H9 (cell line): ENCODE measurements around the gene CAPN5. TPM values are rescaled to one million over a fixed set of nuclear protein-coding genes. Genes with fewer than 3 reads are reported as not detected.

Experiments used
- DNase-seq: peaks from one replicate; pipeline ENCODE4 v3.0.0-alpha.2; 2017
- H2AFZ ChIP-seq: one replicate; pipeline ENCODE4 v1.6.1; 2013; ENCODE audit warnings: mild to moderate bottlenecking, low read length, control low read depth, moderate library complexity
- H2AK5ac ChIP-seq: 2 replicates; pipeline ENCODE4 v1.6.1; 2013; ENCODE audit warnings: low read length, control low read depth, mixed read lengths; ENCODE audit not compliant: insufficient read length
- H2BK120ac ChIP-seq: one replicate; pipeline ENCODE4 v1.6.1; 2013; ENCODE audit warnings: low read depth, mild to moderate bottlenecking, low read length, control low read depth, inconsistent platforms; ENCODE audit not compliant: poor library complexity, severe bottlenecking
- H2BK12ac ChIP-seq: 2 replicates; pipeline ENCODE4 v1.6.1; 2013; ENCODE audit warnings: low read length, control low read depth, mixed read lengths, low read depth; ENCODE audit not compliant: insufficient read length
- H2BK15ac ChIP-seq: 2 replicates; pipeline ENCODE4 v1.6.1; 2013; ENCODE audit warnings: low read depth, low read length, control low read depth
- H2BK20ac ChIP-seq: one replicate; pipeline ENCODE4 v1.6.1; 2013; ENCODE audit warnings: low read depth, mild to moderate bottlenecking, low read length, control low read depth, inconsistent platforms; ENCODE audit not compliant: poor library complexity, severe bottlenecking
- H2BK5ac ChIP-seq: 2 replicates; pipeline ENCODE4 v1.6.1; 2013; ENCODE audit warnings: low read length, control low read depth, mixed read lengths; ENCODE audit not compliant: insufficient read length
- H3K14ac ChIP-seq: 2 replicates; pipeline ENCODE4 v1.6.1; 2013; ENCODE audit warnings: low read length, control low read depth; ENCODE audit not compliant: insufficient read depth
- H3K18ac ChIP-seq: 2 replicates; pipeline ENCODE4 v1.6.1; 2013; ENCODE audit warnings: low read depth, mild to moderate bottlenecking, mixed read lengths, low read length, control low read depth; ENCODE audit not compliant: insufficient read length
- H3K23ac ChIP-seq: 2 replicates; pipeline ENCODE4 v1.6.1; 2013; ENCODE audit warnings: low read length, control low read depth, mixed read lengths, low read depth; ENCODE audit not compliant: insufficient read length
- H3K23me2 ChIP-seq: 2 replicates; pipeline ENCODE4 v1.6.1; 2013; ENCODE audit warnings: low read depth, mild to moderate bottlenecking, mixed read lengths, low read length, control low read depth; ENCODE audit not compliant: insufficient read length, poor library complexity, severe bottlenecking
- H3K27ac ChIP-seq: 2 replicates; pipeline ENCODE4 v1.5.1; 2013; ENCODE audit warnings: low read length, control low read depth, mixed read lengths, low read depth; ENCODE audit not compliant: insufficient read length
- H3K27me3 ChIP-seq: 2 replicates; pipeline ENCODE4 v1.6.1; 2013; ENCODE audit warnings: low read length, control low read depth, inconsistent platforms; ENCODE audit not compliant: insufficient read depth
- H3K4ac ChIP-seq: 2 replicates; pipeline ENCODE4 v1.6.1; 2013; ENCODE audit warnings: low read depth, mild to moderate bottlenecking, control low read depth, inconsistent platforms, low read length, moderate library complexity
- H3K4me1 ChIP-seq: 2 replicates; pipeline ENCODE4 v1.6.1; 2013; ENCODE audit warnings: low read length, control low read depth, inconsistent platforms; ENCODE audit not compliant: insufficient read depth
- H3K4me2 ChIP-seq: 2 replicates; pipeline ENCODE4 v1.6.1; 2013; ENCODE audit warnings: low read length, control low read depth, mixed read lengths; ENCODE audit not compliant: insufficient read length, insufficient read depth
- H3K56ac ChIP-seq: 2 replicates; pipeline ENCODE4 v1.6.1; 2013; ENCODE audit warnings: low read depth, mild to moderate bottlenecking, mixed read lengths, low read length, control low read depth; ENCODE audit not compliant: insufficient read length
- H3K79me1 ChIP-seq: 2 replicates; pipeline ENCODE4 v1.6.1; 2013; ENCODE audit warnings: low read depth, mild to moderate bottlenecking, moderate library complexity, low read length, control low read depth, inconsistent platforms; ENCODE audit not compliant: insufficient read depth, poor library complexity, severe bottlenecking
- H3K79me2 ChIP-seq: 2 replicates; pipeline ENCODE4 v1.6.1; 2013; ENCODE audit warnings: low read length, control low read depth, inconsistent platforms; ENCODE audit not compliant: insufficient read depth
- H3K9ac ChIP-seq: 2 replicates; pipeline ENCODE4 v1.6.1; 2013; ENCODE audit warnings: low read length, control low read depth, mixed read lengths; ENCODE audit not compliant: insufficient read length; ENCODE audit errors: extremely low read depth
- H3K9me3 ChIP-seq: one replicate; pipeline ENCODE4 v1.6.1; 2013; ENCODE audit warnings: low read depth, low read length, inconsistent platforms; ENCODE audit not compliant: control insufficient read depth
- H3T11ph ChIP-seq: one replicate; pipeline ENCODE4 v1.6.1; 2013; ENCODE audit warnings: mild to moderate bottlenecking, low read length, control low read depth, inconsistent platforms
- H4K20me1 ChIP-seq: one replicate; pipeline ENCODE4 v1.6.1; 2013; ENCODE audit not compliant: control insufficient read depth, insufficient read length, insufficient read depth
- H4K5ac ChIP-seq: 2 replicates; pipeline ENCODE4 v1.6.1; 2013; ENCODE audit warnings: low read depth, mild to moderate bottlenecking, mixed read lengths, low read length, control low read depth; ENCODE audit not compliant: insufficient read length
- H4K8ac ChIP-seq: replicated peaks from 2 replicates; pipeline ENCODE4 v1.6.1; 2013; ENCODE audit warnings: low read length, control low read depth, mixed read lengths, low read depth; ENCODE audit not compliant: insufficient read length
- H4K91ac ChIP-seq: 2 replicates; pipeline ENCODE4 v1.6.1; 2013; ENCODE audit warnings: low read depth, mild to moderate bottlenecking, moderate library complexity, mixed read lengths, low read length, control low read depth; ENCODE audit not compliant: insufficient read length
- H3K27ac Mint-ChIP-seq, 3 experiments: 2 replicates in 2 of 3; 3 replicates in 1 of 3; pipeline ENCODE4 v1.8.0; 2020 to 2021; ENCODE audit warnings: mixed read lengths in 3 of 3, mild to moderate bottlenecking in 1 of 3, moderate library complexity in 1 of 3
- H3K27me3 Mint-ChIP-seq: 2 replicates; pipeline ENCODE4 v1.8.0; 2021; ENCODE audit warnings: low read depth, mild to moderate bottlenecking, moderate library complexity, mixed read lengths
- H3K36me3 Mint-ChIP-seq, 3 experiments: 2 replicates in 2 of 3; 3 replicates in 1 of 3; pipeline ENCODE4 v1.8.0; 2020 to 2021; ENCODE audit warnings: low read depth in 3 of 3, mixed read lengths in 3 of 3; ENCODE audit not compliant: insufficient read depth in 1 of 3
- H3K4me1 Mint-ChIP-seq, 2 experiments: 2 replicates each; pipeline ENCODE4 v1.8.0; 2020; ENCODE audit warnings: mixed read lengths in 2 of 2
- H3K4me3 Mint-ChIP-seq, 2 experiments: 2 replicates in 1 of 2; 3 replicates in 1 of 2; pipeline ENCODE4 v1.8.0; 2020 to 2021; ENCODE audit warnings: mild to moderate bottlenecking in 2 of 2, mixed read lengths in 2 of 2, moderate library complexity in 1 of 2
- H3K9me3 Mint-ChIP-seq, 2 experiments: 2 replicates in 1 of 2; 3 replicates in 1 of 2; pipeline ENCODE4 v1.8.0; 2020; ENCODE audit warnings: mild to moderate bottlenecking in 2 of 2, mixed read lengths in 2 of 2, moderate library complexity in 1 of 2
- WGBS: extraction: QIAGEN DNeasy Blood & Tissue Kit; methylation state at CpG from one replicate; pipeline ENCODE4 v1.1.7; 2013; ENCODE audit warnings: missing lambda C conversion rate, low lambda C conversion rate, mixed read lengths; ENCODE audit not compliant: insufficient read length; ENCODE audit errors: extremely low coverage; 5-methylcytosine and 5-hydroxymethylcytosine counted together
- total RNA-seq: library from RNA; stranded (reverse); gene quantifications from 2 replicates; pipeline ENCODE4 v1.2.1, GENCODE V29; 2021
- TF ChIP-seq, protein P1 (sequence below): fragments of 200-600 bp; sonication (generic); conservative IDR thresholded peaks from 3 replicates; pipeline ENCODE4 v1.8.0; 2021; ENCODE audit warnings: antibody characterized with exemption, mild to moderate bottlenecking

Gene CAPN5
- total RNA-seq, 1 experiment from 2014 or later, result 16.7 TPM

DNA sequence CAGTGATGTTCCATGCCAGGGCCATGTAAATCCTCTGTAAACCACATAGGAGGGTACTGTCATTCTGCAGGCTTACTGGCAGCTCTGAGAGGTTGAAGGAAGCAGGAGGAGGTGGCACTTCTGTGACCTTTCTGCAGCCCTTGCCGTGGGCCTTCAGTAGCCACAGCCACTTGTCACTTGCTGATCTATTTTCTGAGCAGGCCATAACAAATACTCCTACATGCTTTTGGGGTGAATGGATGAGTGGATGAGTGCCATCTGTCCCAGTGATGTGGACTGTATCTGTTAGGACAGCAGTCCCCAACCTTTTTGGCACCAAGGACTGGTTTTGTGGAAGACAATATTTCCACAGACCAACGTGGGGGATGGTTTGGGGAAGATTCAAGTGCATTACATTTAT is 22.4 kb upstream of the CAPN5 start:
- Histone ChIP-seq H4K20me1 (no peaks in the 10 kb centered on the region), H3K18ac (no peak overlapping the region), H3K9ac (no peak overlapping the region), H2BK5ac (no peak overlapping the region), H2BK15ac (no peak overlapping the region), H4K5ac (no peak overlapping the region), H4K8ac (no peak overlapping the region), H3K23ac (no peak overlapping the region), H3K4me1 (no peaks in the 10 kb centered on the region), H3K79me2 (no peaks in the 10 kb centered on the region), H4K91ac (no peak overlapping the region), H2BK12ac (no peak overlapping the region), H2AFZ (no peak overlapping the region), H2BK20ac (no peak overlapping the region), H3K23me2 (no peaks in the 10 kb centered on the region), H3K79me1 (no peaks in the 10 kb centered on the region), H2AK5ac (no peak overlapping the region), H3K9me3 (no peaks in the 10 kb centered on the region), H3K14ac (no peak overlapping the region), H2BK120ac (no peak overlapping the region), H3K4me2 (no peak overlapping the region), H3K4ac (no peak overlapping the region), H3K56ac (no peak overlapping the region), H3T11ph (no peak overlapping the region), H3K27ac (no peak overlapping the region), H3K27me3 (peaks cover 7% of the 10 kb centered on the region; the same call in 1 of the 2 replicates)
- peaks cover 12 to 19% of the 10 kb centered on the region in 2 experiments for H3K4me1 Mint-ChIP-seq
- 0 out of 5 replicates have a peak overlapping the region, but pooled peaks of 1 of the 2 experiments have one; percentile 9 for H3K4me3 Mint-ChIP-seq
- peaks cover 47% of the 10 kb centered on the region for H3K27me3 Mint-ChIP-seq
- peaks cover 4 to 6% of the 10 kb centered on the region in 2 experiments for H3K9me3 Mint-ChIP-seq
- TF ChIP-seq, protein P1, sequence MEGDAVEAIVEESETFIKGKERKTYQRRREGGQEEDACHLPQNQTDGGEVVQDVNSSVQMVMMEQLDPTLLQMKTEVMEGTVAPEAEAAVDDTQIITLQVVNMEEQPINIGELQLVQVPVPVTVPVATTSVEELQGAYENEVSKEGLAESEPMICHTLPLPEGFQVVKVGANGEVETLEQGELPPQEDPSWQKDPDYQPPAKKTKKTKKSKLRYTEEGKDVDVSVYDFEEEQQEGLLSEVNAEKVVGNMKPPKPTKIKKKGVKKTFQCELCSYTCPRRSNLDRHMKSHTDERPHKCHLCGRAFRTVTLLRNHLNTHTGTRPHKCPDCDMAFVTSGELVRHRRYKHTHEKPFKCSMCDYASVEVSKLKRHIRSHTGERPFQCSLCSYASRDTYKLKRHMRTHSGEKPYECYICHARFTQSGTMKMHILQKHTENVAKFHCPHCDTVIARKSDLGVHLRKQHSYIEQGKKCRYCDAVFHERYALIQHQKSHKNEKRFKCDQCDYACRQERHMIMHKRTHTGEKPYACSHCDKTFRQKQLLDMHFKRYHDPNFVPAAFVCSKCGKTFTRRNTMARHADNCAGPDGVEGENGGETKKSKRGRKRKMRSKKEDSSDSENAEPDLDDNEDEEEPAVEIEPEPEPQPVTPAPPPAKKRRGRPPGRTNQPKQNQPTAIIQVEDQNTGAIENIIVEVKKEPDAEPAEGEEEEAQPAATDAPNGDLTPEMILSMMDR, result no peak
- DNase-seq, result no peak
- peaks cover 0 to 7% (median 0%) of the 10 kb centered on the region in 3 experiments; a peak in 3 of 7 replicates for H3K36me3 Mint-ChIP-seq
- no CpG with 5 or more reads among the region's 2 CpGs for WGBS
- no peak overlapping the region; a peak in 1 of 7 replicates for H3K27ac Mint-ChIP-seq
